ENCODE measurements around the gene AFF2. TPM values are rescaled to one million over a fixed set of nuclear protein-coding genes. Genes with fewer than 3 reads are reported as not detected.

Gene AFF2
- total RNA-seq, 3 donors from 2014 or later (not counting 1 experiment from before 2014, with no cell fraction given): 0.24 to 4.8 (median 0.79) TPM

GRCh38 chrX:148913971-148914370 is 413.6 kb downstream of the AFF2 start:
- no peaks in the 10 kb centered on the region for H3K27me3 Mint-ChIP-seq (ENCODE audit: low read depth in 2 of 2)
- Histone ChIP-seq H3K27ac (ENCODE audit: low read length) (no peak overlapping the region), H3K27me3 (ENCODE audit: control insufficient read depth, insufficient read depth, low read length) (no peaks in the 10 kb centered on the region), H3K36me3 (ENCODE audit: control insufficient read depth, insufficient read depth, low read length) (no peaks in the 10 kb centered on the region), H3K9me3 (ENCODE audit: control insufficient read depth, insufficient read depth, low read length) (no peaks in the 10 kb centered on the region), H3K4me1 (ENCODE audit: control insufficient read depth, insufficient read depth, low read length) (no peaks in the 10 kb centered on the region), H3K4me3 (ENCODE audit: low read length) (no peak overlapping the region)
- H3K27ac Mint-ChIP-seq: no peak overlapping the region
- no peak for ATAC-seq
- H3K4me1 Mint-ChIP-seq: no peaks in the 10 kb centered on the region
- no peak overlapping the region for H3K4me3 Mint-ChIP-seq
- no peaks in the 10 kb centered on the region for H3K36me3 Mint-ChIP-seq
- H3K9me3 Mint-ChIP-seq: peaks cover 0 to 2% of the 10 kb centered on the region in 2 donors
- intact Hi-C loops (cut with micrococcal nuclease): no loop called here
- 75% methylated on average over 2 of the region's 3 CpGs for WGBS (ENCODE audit: insufficient coverage)
- TF ChIP-seq, protein P1, sequence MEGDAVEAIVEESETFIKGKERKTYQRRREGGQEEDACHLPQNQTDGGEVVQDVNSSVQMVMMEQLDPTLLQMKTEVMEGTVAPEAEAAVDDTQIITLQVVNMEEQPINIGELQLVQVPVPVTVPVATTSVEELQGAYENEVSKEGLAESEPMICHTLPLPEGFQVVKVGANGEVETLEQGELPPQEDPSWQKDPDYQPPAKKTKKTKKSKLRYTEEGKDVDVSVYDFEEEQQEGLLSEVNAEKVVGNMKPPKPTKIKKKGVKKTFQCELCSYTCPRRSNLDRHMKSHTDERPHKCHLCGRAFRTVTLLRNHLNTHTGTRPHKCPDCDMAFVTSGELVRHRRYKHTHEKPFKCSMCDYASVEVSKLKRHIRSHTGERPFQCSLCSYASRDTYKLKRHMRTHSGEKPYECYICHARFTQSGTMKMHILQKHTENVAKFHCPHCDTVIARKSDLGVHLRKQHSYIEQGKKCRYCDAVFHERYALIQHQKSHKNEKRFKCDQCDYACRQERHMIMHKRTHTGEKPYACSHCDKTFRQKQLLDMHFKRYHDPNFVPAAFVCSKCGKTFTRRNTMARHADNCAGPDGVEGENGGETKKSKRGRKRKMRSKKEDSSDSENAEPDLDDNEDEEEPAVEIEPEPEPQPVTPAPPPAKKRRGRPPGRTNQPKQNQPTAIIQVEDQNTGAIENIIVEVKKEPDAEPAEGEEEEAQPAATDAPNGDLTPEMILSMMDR (IDR thresholded peaks at IDR 0.05): no peak
- no peak for DNase-seq

- H3K36me3 Mint-ChIP-seq: no peaks in the 10 kb centered on the region
- Histone ChIP-seq H3K4me3 (ENCODE audit: low read length) (no peak overlapping the region), H3K27me3 (ENCODE audit: control insufficient read depth, insufficient read depth, low read length) (no peaks in the 10 kb centered on the region), H3K9me3 (ENCODE audit: control insufficient read depth, insufficient read depth, low read length) (no peaks in the 10 kb centered on the region), H3K4me1 (ENCODE audit: control insufficient read depth, insufficient read depth, low read length) (no peaks in the 10 kb centered on the region), H3K27ac (ENCODE audit: low read length) (no peak overlapping the region), H3K36me3 (ENCODE audit: control insufficient read depth, insufficient read depth, low read length) (no peaks in the 10 kb centered on the region)
- WGBS (ENCODE audit: insufficient coverage): 65% methylated on average over 3 of the region's 3 CpGs
- TF ChIP-seq, protein P1 (IDR thresholded peaks at IDR 0.05): no peak
- ATAC-seq: no peak
- no peaks in the 10 kb centered on the region for H3K27me3 Mint-ChIP-seq (ENCODE audit: low read depth in 2 of 2)
- no peaks in the 10 kb centered on the region for H3K4me1 Mint-ChIP-seq
- no peak for DNase-seq
- intact Hi-C loops (cut with micrococcal nuclease): no loop called here
- H3K9me3 Mint-ChIP-seq: peaks cover 0 to 2% of the 10 kb centered on the region in 2 donors
- no peak overlapping the region for H3K4me3 Mint-ChIP-seq
- no peak overlapping the region for H3K27ac Mint-ChIP-seq
Observed at GRCh38 chrX:148914783-148915182, 414.4 kb downstream of the AFF2 start.

- ATAC-seq (no peak), DNase-seq (no peak)
- H3K36me3 Mint-ChIP-seq: no peaks in the 10 kb centered on the region
- intact Hi-C loops (cut with micrococcal nuclease): no loop called here
- H3K4me3 ChIP-seq (ENCODE audit: low read length): no peak overlapping the region
- H3K27me3 ChIP-seq (ENCODE audit: control insufficient read depth, insufficient read depth, low read length): no peaks in the 10 kb centered on the region
- TF ChIP-seq, protein P1 (IDR thresholded peaks at IDR 0.05): no peak
- peaks cover 0 to 2% of the 10 kb centered on the region in 2 donors for H3K9me3 Mint-ChIP-seq
- no peaks in the 10 kb centered on the region for H3K27me3 Mint-ChIP-seq (ENCODE audit: low read depth in 2 of 2)
- no peaks in the 10 kb centered on the region for H3K4me1 Mint-ChIP-seq
- H3K4me1 ChIP-seq (ENCODE audit: control insufficient read depth, insufficient read depth, low read length): no peaks in the 10 kb centered on the region
- H3K36me3 ChIP-seq (ENCODE audit: control insufficient read depth, insufficient read depth, low read length): no peaks in the 10 kb centered on the region
- no peak overlapping the region for H3K4me3 Mint-ChIP-seq
- H3K9me3 ChIP-seq (ENCODE audit: control insufficient read depth, insufficient read depth, low read length): no peaks in the 10 kb centered on the region
- no peak overlapping the region for H3K27ac Mint-ChIP-seq
- H3K27ac ChIP-seq (ENCODE audit: low read length): no peak overlapping the region
- WGBS (ENCODE audit: insufficient coverage): 80% methylated on average over 2 of the region's 5 CpGs
Observed at GRCh38 chrX:148915474-148915873, 415.1 kb downstream of the AFF2 start.

GRCh38 chrX:148917441-148917840 is 417.0 kb downstream of the AFF2 start:
- Mint-ChIP-seq H3K4me1 (no peaks in the 10 kb centered on the region), H3K36me3 (no peaks in the 10 kb centered on the region)
- intact Hi-C loops (cut with micrococcal nuclease): no loop called here

More at GRCh38 chrX:148917441-148917840, 417.0 kb downstream of the AFF2 start:
- Mint-ChIP-seq H3K4me3 (no peak overlapping the region), H3K9me3 (peaks cover 0 to 2% of the 10 kb centered on the region in 2 donors), H3K27ac (no peak overlapping the region), H3K27me3 (ENCODE audit: low read depth in 2 of 2) (peaks cover 0 to 4% of the 10 kb centered on the region in 2 donors)
- 95% methylated on average over 3 of the region's 4 CpGs for WGBS (ENCODE audit: insufficient coverage)
- Histone ChIP-seq H3K9me3 (ENCODE audit: control insufficient read depth, insufficient read depth, low read length) (no peaks in the 10 kb centered on the region), H3K4me1 (ENCODE audit: control insufficient read depth, insufficient read depth, low read length) (no peaks in the 10 kb centered on the region), H3K27me3 (ENCODE audit: control insufficient read depth, insufficient read depth, low read length) (no peaks in the 10 kb centered on the region), H3K27ac (ENCODE audit: low read length) (no peak overlapping the region), H3K4me3 (ENCODE audit: low read length) (no peak overlapping the region), H3K36me3 (ENCODE audit: control insufficient read depth, insufficient read depth, low read length) (no peaks in the 10 kb centered on the region)
- DNase-seq: no peak
- TF ChIP-seq, protein P1 (IDR thresholded peaks at IDR 0.05): no peak
- no peak for ATAC-seq
